OCI-LY1 (cell line): Measurements from ENCODE around the gene BGN.

ENCODE experiments used
- EZH2 ChIP-seq: fragments of 200-600 bp; sonication (generic), shearing (Covaris generic); IDR thresholded peaks from 2 replicates; pipeline ENCODE4 v1.8.0; 2017; ENCODE audit warnings: borderline replicate concordance, mixed run types, mild to moderate bottlenecking, antibody characterized with exemption, low read length, moderate library complexity, mixed read lengths
- TF ChIP-seq, protein P1 (sequence below): fragments of 200-600 bp; sonication (generic), shearing (Covaris generic); IDR thresholded peaks from 2 replicates; pipeline ENCODE4 v1.5.1; 2017; ENCODE audit warnings: mild to moderate bottlenecking, antibody characterized with exemption, low read length, moderate library complexity, mixed read lengths

DNA sequence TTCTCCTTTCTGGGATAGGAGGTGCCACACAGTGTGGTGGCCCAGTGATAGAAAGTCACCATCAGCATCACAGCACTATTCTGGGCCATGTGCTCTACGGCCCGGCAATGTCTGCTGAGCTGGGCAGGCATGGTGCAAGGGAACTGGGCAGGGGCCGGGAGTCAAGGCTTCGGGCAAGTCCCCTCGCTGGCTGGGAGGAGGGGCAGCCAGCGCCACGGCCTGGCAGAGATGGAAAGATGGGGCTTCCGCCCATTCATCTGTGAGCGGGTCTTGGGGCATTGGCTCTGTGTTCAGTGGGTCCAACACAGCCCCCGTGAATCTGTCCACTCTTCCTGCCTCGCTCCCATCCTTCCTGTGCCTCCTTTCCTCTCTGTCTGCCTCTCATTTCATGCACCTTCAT lies 15.6 kb downstream of the BGN start:
- TF ChIP-seq, protein P1, sequence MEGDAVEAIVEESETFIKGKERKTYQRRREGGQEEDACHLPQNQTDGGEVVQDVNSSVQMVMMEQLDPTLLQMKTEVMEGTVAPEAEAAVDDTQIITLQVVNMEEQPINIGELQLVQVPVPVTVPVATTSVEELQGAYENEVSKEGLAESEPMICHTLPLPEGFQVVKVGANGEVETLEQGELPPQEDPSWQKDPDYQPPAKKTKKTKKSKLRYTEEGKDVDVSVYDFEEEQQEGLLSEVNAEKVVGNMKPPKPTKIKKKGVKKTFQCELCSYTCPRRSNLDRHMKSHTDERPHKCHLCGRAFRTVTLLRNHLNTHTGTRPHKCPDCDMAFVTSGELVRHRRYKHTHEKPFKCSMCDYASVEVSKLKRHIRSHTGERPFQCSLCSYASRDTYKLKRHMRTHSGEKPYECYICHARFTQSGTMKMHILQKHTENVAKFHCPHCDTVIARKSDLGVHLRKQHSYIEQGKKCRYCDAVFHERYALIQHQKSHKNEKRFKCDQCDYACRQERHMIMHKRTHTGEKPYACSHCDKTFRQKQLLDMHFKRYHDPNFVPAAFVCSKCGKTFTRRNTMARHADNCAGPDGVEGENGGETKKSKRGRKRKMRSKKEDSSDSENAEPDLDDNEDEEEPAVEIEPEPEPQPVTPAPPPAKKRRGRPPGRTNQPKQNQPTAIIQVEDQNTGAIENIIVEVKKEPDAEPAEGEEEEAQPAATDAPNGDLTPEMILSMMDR: no peak
- no peak for TF ChIP-seq EZH2
